Stomach (tissue), 4 donors: ENCODE data around the gene GADL1.

Source experiments
- CTCF ChIP-seq, 7 experiments: fragments of 450-650 bp in 4 of 7; fragments of 200-600 bp in 3 of 7; sonication (generic) in 3 of 7; IDR thresholded peaks; one replicate each; pipeline ENCODE4 v1.5.1; 2016 to 2019; ENCODE audit warnings: antibody characterized with exemption in 7 of 7, control low read depth in 2 of 7, mild to moderate bottlenecking in 1 of 7
- EP300 ChIP-seq: sonication (generic); formaldehyde crosslinking; IDR thresholded peaks from one replicate; pipeline ENCODE4 v1.6.1; 2017; ENCODE audit warnings: antibody characterized with exemption
- POLR2A ChIP-seq, 4 donors: fragments of 450-650 bp; IDR thresholded peaks; one replicate each; pipeline ENCODE4 v1.6.1; 2016; ENCODE audit warnings: antibody characterized with exemption in 4 of 4, control low read depth in 2 of 4, mild to moderate bottlenecking in 1 of 4, moderate library complexity in 1 of 4
- POLR2AphosphoS5 ChIP-seq, 3 donors: sonication (generic); formaldehyde crosslinking; IDR thresholded peaks; one replicate each; pipeline ENCODE4 v1.6.1; 2016; ENCODE audit warnings: antibody characterized with exemption in 3 of 3

DNA sequence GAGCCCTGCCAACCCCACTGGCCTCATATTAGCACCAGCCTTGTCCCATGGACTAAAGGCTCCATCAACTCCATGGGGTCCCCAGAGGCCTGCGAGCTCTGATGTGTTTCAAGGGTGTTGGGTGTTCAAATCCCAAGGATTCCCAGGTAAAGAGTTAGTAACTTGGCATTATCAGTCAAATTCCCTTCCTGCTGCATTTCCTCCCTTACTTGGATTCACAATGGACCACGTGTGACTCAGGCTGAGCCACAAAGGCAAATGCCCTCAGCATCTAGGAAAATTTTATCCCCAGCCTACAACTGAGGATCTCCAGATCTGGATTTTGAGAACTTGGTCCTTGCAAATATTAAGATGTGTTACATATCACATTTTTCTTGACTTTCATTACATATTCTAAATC lies 58.8 kb downstream of the GADL1 start:
- no peak for TF ChIP-seq POLR2AphosphoS5 (IDR thresholded peaks at IDR 0.05)
- TF ChIP-seq CTCF (IDR thresholded peaks at IDR 0.05): no peak
- no peak for TF ChIP-seq POLR2A (IDR thresholded peaks at IDR 0.05)
- no peak for TF ChIP-seq EP300
